Measurements from ENCODE around the gene EDA.

EDA gene

GRCh38 chrX:70026112-70026850, 410.4 kb downstream of the EDA start:
- peak; percentile 59 for DNase-seq (ENCODE audit: low read depth)

GRCh38 chrX:70026851-70027200, 410.9 kb downstream of the EDA start:
- no peak for DNase-seq (ENCODE audit: low read depth)

- DNase-seq (ENCODE audit: low read depth), result no peak
Observed at GRCh38 chrX:70029863-70030262, 413.9 kb downstream of the EDA start.

- peak; percentile 47 for DNase-seq (ENCODE audit: low read depth)
Observed at GRCh38 chrX:70030301-70030767, 414.4 kb downstream of the EDA start.

- DNase-seq (ENCODE audit: low read depth), result peak; percentile 34
Observed at GRCh38 chrX:70032792-70033191, 416.9 kb downstream of the EDA start.

GRCh38 chrX:70033348-70034051, 417.6 kb downstream of the EDA start:
- DNase-seq (ENCODE audit: low read depth), result no peak

GRCh38 chrX:70034646-70035045, 418.7 kb downstream of the EDA start:
- DNase-seq (ENCODE audit: low read depth), result no peak

- DNase-seq (ENCODE audit: low read depth), result no peak
Observed at GRCh38 chrX:70038515-70038914, 422.6 kb downstream of the EDA start.

GRCh38 chrX:70038951-70039350, 423.0 kb downstream of the EDA start:
- DNase-seq (ENCODE audit: low read depth), result no peak

GRCh38 chrX:70039758-70040157, 423.8 kb downstream of the EDA start:
- no peak for DNase-seq (ENCODE audit: low read depth)

- no peak for DNase-seq (ENCODE audit: low read depth)
Observed at GRCh38 chrX:70041993-70042392, 426.1 kb downstream of the EDA start.

GRCh38 chrX:70042399-70043371, 426.8 kb downstream of the EDA start:
- no peak for DNase-seq (ENCODE audit: low read depth)

- DNase-seq (ENCODE audit: low read depth), result no peak
Observed at GRCh38 chrX:70043685-70044084, 427.8 kb downstream of the EDA start.

GRCh38 chrX:70044541-70045245, 428.8 kb downstream of the EDA start:
- DNase-seq (ENCODE audit: low read depth), result no peak

GRCh38 chrX:70046978-70047377, 431.1 kb downstream of the EDA start:
- no peak for DNase-seq (ENCODE audit: low read depth)

GRCh38 chrX:70049406-70049805, 433.5 kb downstream of the EDA start:
- no peak for DNase-seq (ENCODE audit: low read depth)

GRCh38 chrX:70049925-70050324, 434.0 kb downstream of the EDA start, which contains the start of gene AWAT2:
AWAT2 (minus strand) TSS chrX:70049938; CDS start chrX:70049932, 6 bp downstream.
- DNase-seq (ENCODE audit: low read depth), result no peak

GRCh38 chrX:70052895-70053615, 437.1 kb downstream of the EDA start:
- no peak for DNase-seq (ENCODE audit: low read depth)

GRCh38 chrX:70054391-70054790, 438.5 kb downstream of the EDA start:
- DNase-seq (ENCODE audit: low read depth), result no peak

- DNase-seq (ENCODE audit: low read depth), result no peak
Observed at GRCh38 chrX:70062076-70062475, 446.2 kb downstream of the EDA start, which contains the start of gene OTUD6A. OTUD6A (plus strand) TSS chrX:70062457; CDS start chrX:70062525, 68 bp downstream.

Data from amniotic epithelial cell (primary cell).